Measurements from ENCODE around the gene HAND2. TPM values are rescaled to one million over a fixed set of nuclear protein-coding genes. Genes with fewer than 3 reads are reported as not detected.

The HAND2 gene
- total RNA-seq, 1 donor from 2014 or later, result 1.1 TPM

- DNase-seq, result no peak
Measured at GRCh38 chr4:173535957-173536356, 5.9 kb upstream of the HAND2 start.

GRCh38 chr4:173535165-173535902 lies 5.3 kb upstream of the HAND2 start:
- DNase-seq, result no peak

- no peak for DNase-seq
Measured at GRCh38 chr4:173534434-173534833, 4.4 kb upstream of the HAND2 start.

GRCh38 chr4:173532725-173533511 lies 2.9 kb upstream of the HAND2 start:
- DNase-seq, result no peak

- no peak for DNase-seq
Measured at GRCh38 chr4:173531086-173531965, 1.3 kb upstream of the HAND2 start.

GRCh38 chr4:173530326-173531085 lies 477 bp upstream of the HAND2 start:
- no peak for DNase-seq

- no peak for DNase-seq
Measured at GRCh38 chr4:173528378-173529321, 1.4 kb downstream of the HAND2 start.

GRCh38 chr4:173527103-173527891 lies 2.7 kb downstream of the HAND2 start:
- peak; percentile 11 for DNase-seq

GRCh38 chr4:173526724-173527102 lies 3.3 kb downstream of the HAND2 start:
- DNase-seq, result no peak

GRCh38 chr4:173526027-173526482 lies 4.0 kb downstream of the HAND2 start:
- DNase-seq, result no peak

- DNase-seq, result no peak
Measured at GRCh38 chr4:173525118-173526011, 4.7 kb downstream of the HAND2 start.

GRCh38 chr4:173524218-173525117 lies 5.6 kb downstream of the HAND2 start:
- DNase-seq, result no peak

GRCh38 chr4:173522951-173523395 lies 7.1 kb downstream of the HAND2 start:
- DNase-seq, result no peak

- DNase-seq, result peak; percentile 78
Measured at GRCh38 chr4:173522160-173522950, 7.7 kb downstream of the HAND2 start.

- no peak for DNase-seq
Measured at GRCh38 chr4:173521467-173522159, 8.4 kb downstream of the HAND2 start.

GRCh38 chr4:173520921-173521466 lies 9.0 kb downstream of the HAND2 start:
- no peak for DNase-seq

All from skin of body (tissue), 2 donors.